Neural cell (in vitro differentiated cells): Measurements from ENCODE around the gene PPME1.

Experiments
- CTCF ChIP-seq: fragments of 450-650 bp; IDR thresholded peaks from 2 replicates; pipeline ENCODE4 v1.5.1; 2014; ENCODE audit warnings: antibody characterized with exemption, mild to moderate bottlenecking, moderate library complexity; ENCODE audit not compliant: poor library complexity, severe bottlenecking
- EP300 ChIP-seq: fragments of 450-650 bp; conservative IDR thresholded peaks from 2 replicates; pipeline ENCODE4 v1.6.1; 2014; ENCODE audit warnings: antibody characterized with exemption, mild to moderate bottlenecking, moderate library complexity; ENCODE audit not compliant: poor library complexity, severe bottlenecking
- EZH2 ChIP-seq: fragments of 200-600, 300-800 bp; shearing (Covaris generic), sonication (generic); IDR thresholded peaks from 2 replicates; pipeline ENCODE4 v1.6.1; 2014; ENCODE audit warnings: antibody characterized with exemption, low read length, borderline replicate concordance, mild to moderate bottlenecking; ENCODE audit not compliant: insufficient read depth, poor library complexity, severe bottlenecking
- MXI1 ChIP-seq: fragments of 450-650 bp; conservative IDR thresholded peaks from 2 replicates; pipeline ENCODE4 v1.6.1; 2014; ENCODE audit warnings: antibody characterized with exemption, mild to moderate bottlenecking; ENCODE audit not compliant: poor library complexity, severe bottlenecking
- POLR2AphosphoS5 ChIP-seq: IDR thresholded peaks from 2 replicates; pipeline ENCODE4 v1.6.1; 2012
- REST ChIP-seq: IDR thresholded peaks from 2 replicates; pipeline ENCODE4 v1.6.1; 2012; ENCODE audit warnings: borderline replicate concordance
- SMC3 ChIP-seq: fragments of 450-650 bp; conservative IDR thresholded peaks from 2 replicates; pipeline ENCODE4 v1.6.1; 2014; ENCODE audit warnings: antibody characterized with exemption, mild to moderate bottlenecking, moderate library complexity; ENCODE audit not compliant: poor library complexity
- TAF1 ChIP-seq: IDR thresholded peaks from 2 replicates; pipeline ENCODE4 v1.6.1; 2012; ENCODE audit warnings: low read depth

- TF ChIP-seq REST (no peak), CTCF (no peak), EP300 (no peak), EZH2 (no peak), POLR2AphosphoS5 (no peak), MXI1 (no peak), TAF1 (no peak), SMC3 (no peak)
These were observed 64.0 kb downstream of the PPME1 start for GRCh38 chr11:74235121-74235520.
